Measurements from ENCODE around the gene PCED1B. TPM values are rescaled to one million over a fixed set of nuclear protein-coding genes. Genes with fewer than 3 reads are reported as not detected.
"Not testable (repeated sequence)": the region's sequence is repeated elsewhere in the genome, so short reads cannot be mapped to it uniquely, and the experiment has no call there.

The PCED1B gene
- polyA plus RNA-seq, 1 donor from 2014 or later = 34.0 TPM

- Mint-ChIP-seq H3K27ac (no peak overlapping the region), H3K36me3 (peaks cover 11% of the 10 kb centered on the region)
Observed at GRCh38 chr12:47111854-47112253, 32.4 kb downstream of the PCED1B start.

DNA sequence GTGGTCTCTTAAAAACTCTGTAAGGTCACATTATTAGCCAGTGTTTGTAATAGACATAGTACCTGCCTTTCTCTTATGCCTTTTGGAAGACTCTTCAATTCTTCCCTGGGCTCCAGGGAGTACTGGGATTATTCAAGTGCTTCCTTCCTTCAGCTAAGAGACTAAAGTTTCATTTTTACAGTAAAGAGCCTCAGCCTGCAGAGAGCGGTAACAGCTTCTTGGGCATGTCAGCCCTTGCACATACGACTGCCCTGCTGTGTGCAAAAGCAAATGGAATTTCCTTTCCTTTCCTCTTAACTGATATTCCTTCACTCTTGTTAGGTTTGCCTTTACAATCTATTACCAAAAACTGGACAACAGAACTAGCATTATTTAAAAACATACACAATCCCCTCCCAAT is 33.3 kb downstream of the PCED1B start:
- H3K27ac Mint-ChIP-seq = no peak overlapping the region
- H3K27me3 Mint-ChIP-seq = no peaks in the 10 kb centered on the region
- H3K9me3 Mint-ChIP-seq = no peaks in the 10 kb centered on the region
- H3K36me3 Mint-ChIP-seq = peaks cover 10% of the 10 kb centered on the region
- peaks cover 0 to 1% (median 0%) of the 10 kb centered on the region in 3 donors for H3K4me1 Mint-ChIP-seq
- no peak overlapping the region for H3K4me3 Mint-ChIP-seq

More at GRCh38 chr12:47111854-47112253, 32.4 kb downstream of the PCED1B start:
- Mint-ChIP-seq H3K4me1 (peaks cover 0 to 1% (median 0%) of the 10 kb centered on the region in 3 donors), H3K4me3 (no peak overlapping the region), H3K27me3 (no peaks in the 10 kb centered on the region), H3K9me3 (no peaks in the 10 kb centered on the region)

- Mint-ChIP-seq H3K4me1 (peaks cover 0 to 1% (median 0%) of the 10 kb centered on the region in 3 donors), H3K36me3 (peaks cover 15% of the 10 kb centered on the region), H3K9me3 (no peaks in the 10 kb centered on the region), H3K27me3 (no peaks in the 10 kb centered on the region), H3K27ac (no peak overlapping the region), H3K4me3 (no peak overlapping the region)
Observed at GRCh38 chr12:47114481-47114892, 35.1 kb downstream of the PCED1B start.

GRCh38 chr12:47117305-47117704 is 37.9 kb downstream of the PCED1B start:
- not testable (repeated sequence) for H3K27ac Mint-ChIP-seq, H3K27me3 Mint-ChIP-seq, H3K4me3 Mint-ChIP-seq, H3K9me3 Mint-ChIP-seq, H3K4me1 Mint-ChIP-seq
- H3K36me3 Mint-ChIP-seq = peaks cover 17% of the 10 kb centered on the region

DNA sequence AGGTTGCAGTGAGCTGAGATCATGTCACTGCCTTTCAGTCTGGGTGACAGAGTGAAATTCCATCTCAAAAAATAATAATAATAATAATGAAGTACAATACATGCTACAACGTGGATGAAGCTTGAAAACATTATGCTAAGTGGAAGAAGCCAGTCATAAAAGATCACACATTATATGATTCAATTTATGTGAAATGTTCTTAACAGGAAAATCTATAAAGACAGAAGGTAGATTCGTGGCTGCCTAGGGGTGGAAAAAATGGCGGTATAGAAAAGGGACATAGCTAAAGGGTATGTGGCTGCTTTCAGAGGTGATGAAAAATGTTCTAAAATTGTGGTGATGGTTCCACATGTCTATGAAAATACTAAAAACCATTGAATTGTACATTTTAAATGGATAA is 41.3 kb downstream of the PCED1B start:
- no peak overlapping the region for H3K4me3 Mint-ChIP-seq
- H3K36me3 Mint-ChIP-seq = peaks cover 16% of the 10 kb centered on the region
- no peak overlapping the region for H3K27ac Mint-ChIP-seq
- H3K4me1 Mint-ChIP-seq = peaks cover 2 to 11% (median 5%) of the 10 kb centered on the region in 3 donors
- no peaks in the 10 kb centered on the region for H3K27me3 Mint-ChIP-seq
- H3K9me3 Mint-ChIP-seq = no peaks in the 10 kb centered on the region

DNA sequence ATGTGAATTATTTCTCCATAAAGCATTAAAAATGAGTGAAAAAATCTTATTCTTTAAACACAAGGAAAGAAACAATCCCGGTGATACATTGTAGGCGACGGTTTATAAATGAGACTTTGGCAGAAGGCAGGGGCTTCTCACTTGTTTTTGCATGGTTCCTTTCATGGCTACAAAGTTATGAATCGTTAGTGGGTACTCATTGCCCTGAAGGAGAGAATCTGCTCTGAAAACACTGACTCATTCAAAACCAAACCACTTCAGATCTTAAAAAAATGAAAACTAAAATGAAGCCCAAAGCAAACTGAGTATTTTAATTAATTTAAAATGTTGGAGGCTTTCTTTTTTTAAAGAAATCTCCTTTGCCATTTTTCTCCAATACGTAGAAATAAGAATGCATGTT is 41.7 kb downstream of the PCED1B start:
- no peak overlapping the region for H3K4me3 Mint-ChIP-seq
- no peak overlapping the region for H3K27ac Mint-ChIP-seq
- H3K4me1 Mint-ChIP-seq = peaks cover 2 to 10% (median 5%) of the 10 kb centered on the region in 3 donors
- H3K9me3 Mint-ChIP-seq = no peaks in the 10 kb centered on the region
- peaks cover 16% of the 10 kb centered on the region for H3K36me3 Mint-ChIP-seq
- no peaks in the 10 kb centered on the region for H3K27me3 Mint-ChIP-seq

DNA sequence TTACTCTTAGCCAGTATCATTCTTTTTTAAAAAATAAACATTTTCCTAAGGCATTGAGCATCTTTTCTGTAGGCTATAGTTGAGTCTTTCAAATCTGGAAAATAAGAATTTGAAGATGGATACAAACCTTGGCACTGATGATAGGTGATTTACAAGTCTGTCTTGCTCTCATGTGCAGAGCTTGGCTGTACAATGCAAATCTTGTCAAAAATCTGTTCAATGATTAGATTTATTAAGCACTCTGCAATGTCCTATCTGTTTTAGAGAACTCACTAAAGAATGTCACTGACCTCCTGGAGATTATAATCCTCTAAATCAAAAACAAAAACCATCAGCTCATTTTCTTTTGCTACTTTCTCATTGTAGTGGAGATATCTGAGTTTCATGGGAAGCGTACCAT is 43.2 kb downstream of the PCED1B start:
- Mint-ChIP-seq H3K27ac (no peak overlapping the region), H3K36me3 (peaks cover 19% of the 10 kb centered on the region), H3K4me1 (peaks cover 2 to 10% (median 5%) of the 10 kb centered on the region in 3 donors)

GRCh38 chr12:47123730-47124129 is 44.3 kb downstream of the PCED1B start:
- Mint-ChIP-seq H3K27ac (no peak overlapping the region), H3K27me3 (no peaks in the 10 kb centered on the region), H3K9me3 (no peaks in the 10 kb centered on the region)

More for the DNA sequence above, 43.2 kb downstream of the PCED1B start:
- H3K4me3 Mint-ChIP-seq = no peak overlapping the region
- H3K27me3 Mint-ChIP-seq = no peaks in the 10 kb centered on the region
- H3K9me3 Mint-ChIP-seq = no peaks in the 10 kb centered on the region

GRCh38 chr12:47124451-47124850 is 45.0 kb downstream of the PCED1B start:
- Mint-ChIP-seq H3K27ac (no peak overlapping the region), H3K9me3 (no peaks in the 10 kb centered on the region), H3K27me3 (no peaks in the 10 kb centered on the region), H3K4me3 (no peak overlapping the region), H3K36me3 (peaks cover 17% of the 10 kb centered on the region), H3K4me1 (peaks cover 5 to 14% (median 10%) of the 10 kb centered on the region in 3 donors)

More at GRCh38 chr12:47123730-47124129, 44.3 kb downstream of the PCED1B start:
- peaks cover 17% of the 10 kb centered on the region for H3K36me3 Mint-ChIP-seq
- no peak overlapping the region for H3K4me3 Mint-ChIP-seq
- peaks cover 5 to 14% (median 10%) of the 10 kb centered on the region in 3 donors for H3K4me1 Mint-ChIP-seq

DNA sequence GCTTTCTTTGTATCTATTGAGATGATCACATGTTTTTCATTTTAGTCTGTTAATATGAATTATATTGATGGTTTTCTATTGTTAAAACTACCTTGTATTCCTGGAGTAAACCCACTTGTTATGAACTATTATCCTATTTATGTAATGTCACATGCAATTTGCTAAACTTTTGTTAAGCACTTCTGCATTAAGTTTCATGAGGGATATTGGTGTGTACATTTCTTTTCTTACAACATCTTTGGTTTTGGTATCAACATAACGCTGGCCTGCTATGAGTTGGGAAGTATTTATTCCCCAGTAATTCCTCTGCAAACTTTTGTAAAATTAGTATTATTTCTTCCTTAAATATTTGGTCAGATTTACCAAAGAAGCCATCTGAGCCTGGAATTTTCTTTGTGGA is 46.8 kb downstream of the PCED1B start:
- Mint-ChIP-seq H3K27me3 (no peaks in the 10 kb centered on the region), H3K36me3 (peaks cover 12% of the 10 kb centered on the region), H3K9me3 (no peaks in the 10 kb centered on the region), H3K4me3 (no peak overlapping the region), H3K27ac (no peak overlapping the region), H3K4me1 (peaks cover 3 to 16% (median 10%) of the 10 kb centered on the region in 3 donors)

GRCh38 chr12:47131011-47131410 is 51.6 kb downstream of the PCED1B start:
- H3K9me3 Mint-ChIP-seq = no peaks in the 10 kb centered on the region
- peak overlapping the region in 1 of 3 donors; percentile 78 for H3K27ac Mint-ChIP-seq
- peaks cover 3 to 16% (median 13%) of the 10 kb centered on the region in 3 donors for H3K4me1 Mint-ChIP-seq
- H3K27me3 Mint-ChIP-seq = no peaks in the 10 kb centered on the region
- peaks cover 8% of the 10 kb centered on the region for H3K36me3 Mint-ChIP-seq
- no peak overlapping the region for H3K4me3 Mint-ChIP-seq

- H3K4me3 Mint-ChIP-seq = no peak overlapping the region
- peaks cover 2% of the 10 kb centered on the region for H3K36me3 Mint-ChIP-seq
- no peaks in the 10 kb centered on the region for H3K9me3 Mint-ChIP-seq
- peaks cover 0 to 12% (median 10%) of the 10 kb centered on the region in 3 donors for H3K4me1 Mint-ChIP-seq
- H3K27me3 Mint-ChIP-seq = no peaks in the 10 kb centered on the region
- no peak overlapping the region for H3K27ac Mint-ChIP-seq
Observed at GRCh38 chr12:47134005-47134404, 54.6 kb downstream of the PCED1B start.

GRCh38 chr12:47135578-47135977 is 56.2 kb downstream of the PCED1B start:
- peaks cover 0 to 14% (median 12%) of the 10 kb centered on the region in 3 donors for H3K4me1 Mint-ChIP-seq
- H3K36me3 Mint-ChIP-seq = peaks cover 2% of the 10 kb centered on the region
- no peaks in the 10 kb centered on the region for H3K9me3 Mint-ChIP-seq
- H3K27ac Mint-ChIP-seq = no peak overlapping the region
- H3K27me3 Mint-ChIP-seq = no peaks in the 10 kb centered on the region
- H3K4me3 Mint-ChIP-seq = no peak overlapping the region

DNA sequence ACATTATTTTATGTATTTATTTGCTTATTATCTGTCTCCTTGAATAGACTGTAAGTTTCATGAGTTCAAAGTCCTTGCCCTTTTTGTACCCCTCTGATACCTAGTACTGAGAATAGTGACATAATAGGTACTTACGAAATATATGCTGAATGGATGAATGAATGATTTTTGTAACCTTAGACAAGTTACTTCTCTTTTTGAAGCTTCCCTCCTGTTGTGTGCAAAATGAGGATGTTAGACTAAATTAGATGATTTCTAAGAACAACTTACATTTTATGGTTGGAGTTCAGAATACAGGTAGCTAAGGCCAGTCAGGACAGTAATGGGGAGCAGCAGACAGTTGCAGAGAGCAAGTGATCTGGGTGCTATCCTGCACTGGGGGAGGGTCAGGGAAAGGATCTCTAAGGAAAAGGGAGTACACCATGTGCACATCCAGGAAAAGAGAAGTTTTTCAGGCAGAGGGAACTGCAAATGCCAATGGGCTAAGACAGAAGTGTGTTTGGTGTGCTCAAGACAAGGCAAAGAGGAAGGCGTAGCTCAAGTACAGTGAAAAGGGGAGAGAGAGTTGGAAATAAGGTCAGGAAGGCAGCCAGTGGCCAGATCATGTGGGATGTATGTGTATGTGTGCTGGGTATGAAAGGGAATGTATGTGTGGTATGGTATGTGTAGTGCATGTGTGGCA is 59.7 kb downstream of the PCED1B start:
- no peaks in the 10 kb centered on the region for H3K9me3 Mint-ChIP-seq
- H3K4me1 Mint-ChIP-seq = peaks cover 0 to 3% (median 3%) of the 10 kb centered on the region in 3 donors
- H3K27ac Mint-ChIP-seq = peak overlapping the region in 1 of 3 donors; percentile 6
- H3K36me3 Mint-ChIP-seq = peaks cover 7% of the 10 kb centered on the region
- no peak overlapping the region for H3K4me3 Mint-ChIP-seq
- H3K27me3 Mint-ChIP-seq = no peaks in the 10 kb centered on the region

DNA sequence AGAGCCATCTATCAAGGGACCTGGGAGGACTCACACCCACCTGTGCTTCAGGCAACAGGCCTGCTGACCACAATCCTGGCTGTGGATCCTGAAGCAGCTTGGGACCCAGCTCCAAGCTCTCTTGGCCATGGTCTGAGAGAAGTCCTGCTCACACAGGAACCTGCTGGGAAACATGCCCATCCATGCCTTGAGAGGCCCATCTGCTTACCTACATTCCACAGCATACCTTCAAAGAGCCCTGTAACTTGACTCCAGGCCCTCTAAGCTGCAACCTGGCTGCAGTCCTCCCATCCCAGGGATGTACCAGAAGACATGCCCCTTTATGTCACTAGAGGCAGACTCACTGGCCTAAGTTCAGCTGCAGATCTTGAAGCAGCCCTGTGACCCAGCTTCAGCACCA is 62.0 kb downstream of the PCED1B start:
- H3K27me3 Mint-ChIP-seq = no peaks in the 10 kb centered on the region
- H3K27ac Mint-ChIP-seq = no peak overlapping the region
- peaks cover 0 to 3% (median 3%) of the 10 kb centered on the region in 3 donors for H3K4me1 Mint-ChIP-seq
- H3K4me3 Mint-ChIP-seq = no peak overlapping the region
- H3K36me3 Mint-ChIP-seq = peaks cover 8% of the 10 kb centered on the region
- H3K9me3 Mint-ChIP-seq = peaks cover 0 to 2% (median 0%) of the 10 kb centered on the region in 3 donors

- H3K27me3 Mint-ChIP-seq = no peaks in the 10 kb centered on the region
- H3K27ac Mint-ChIP-seq = no peak overlapping the region
- H3K9me3 Mint-ChIP-seq = peaks cover 0 to 2% (median 0%) of the 10 kb centered on the region in 3 donors
- H3K4me3 Mint-ChIP-seq = no peak overlapping the region
- H3K36me3 Mint-ChIP-seq = peaks cover 14% of the 10 kb centered on the region
- H3K4me1 Mint-ChIP-seq = no peaks in the 10 kb centered on the region
Observed at GRCh38 chr12:47144769-47145168, 65.3 kb downstream of the PCED1B start.
